ENCODE results near the gene CPNE7. TPM values are rescaled to one million over a fixed set of nuclear protein-coding genes. Genes with fewer than 3 reads are reported as not detected.

The CPNE7 gene
- total and polyA plus RNA-seq, 8 donors = 0.92 to 6.2 (median 1.8) TPM; not detected in 1

GRCh38 chr16:89636663-89637062 lies 61.1 kb downstream of the CPNE7 start:
- Histone ChIP-seq H3K27me3 (peaks cover 0 to 32% (median 4%) of the 10 kb centered on the region in 3 donors), H3K27ac (no peak overlapping the region), H3K36me3 (no peaks in the 10 kb centered on the region), H3K4me3 (no peak overlapping the region), H3K9me3 (no peaks in the 10 kb centered on the region), H3K4me1 (peaks cover 13 to 30% (median 26%) of the 10 kb centered on the region in 4 donors)
- TF ChIP-seq EP300 (IDR thresholded peaks at IDR 0.05) = no peak
- no peak for TF ChIP-seq POLR2AphosphoS5 (IDR thresholded peaks at IDR 0.05)
- TF ChIP-seq, protein P1, sequence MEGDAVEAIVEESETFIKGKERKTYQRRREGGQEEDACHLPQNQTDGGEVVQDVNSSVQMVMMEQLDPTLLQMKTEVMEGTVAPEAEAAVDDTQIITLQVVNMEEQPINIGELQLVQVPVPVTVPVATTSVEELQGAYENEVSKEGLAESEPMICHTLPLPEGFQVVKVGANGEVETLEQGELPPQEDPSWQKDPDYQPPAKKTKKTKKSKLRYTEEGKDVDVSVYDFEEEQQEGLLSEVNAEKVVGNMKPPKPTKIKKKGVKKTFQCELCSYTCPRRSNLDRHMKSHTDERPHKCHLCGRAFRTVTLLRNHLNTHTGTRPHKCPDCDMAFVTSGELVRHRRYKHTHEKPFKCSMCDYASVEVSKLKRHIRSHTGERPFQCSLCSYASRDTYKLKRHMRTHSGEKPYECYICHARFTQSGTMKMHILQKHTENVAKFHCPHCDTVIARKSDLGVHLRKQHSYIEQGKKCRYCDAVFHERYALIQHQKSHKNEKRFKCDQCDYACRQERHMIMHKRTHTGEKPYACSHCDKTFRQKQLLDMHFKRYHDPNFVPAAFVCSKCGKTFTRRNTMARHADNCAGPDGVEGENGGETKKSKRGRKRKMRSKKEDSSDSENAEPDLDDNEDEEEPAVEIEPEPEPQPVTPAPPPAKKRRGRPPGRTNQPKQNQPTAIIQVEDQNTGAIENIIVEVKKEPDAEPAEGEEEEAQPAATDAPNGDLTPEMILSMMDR (IDR thresholded peaks at IDR 0.05) = no peak
- TF ChIP-seq POLR2A (IDR thresholded peaks at IDR 0.05) = no peak
- WGBS, 5 donors = 70 to 89% (median 73%) methylated on average over 8 to 12 of the region's 12 CpGs
- intact Hi-C loops (cut with DNase I; ENCODE audit: low total_unique reads) = no loop called here
- no peak for DNase-seq

DNA sequence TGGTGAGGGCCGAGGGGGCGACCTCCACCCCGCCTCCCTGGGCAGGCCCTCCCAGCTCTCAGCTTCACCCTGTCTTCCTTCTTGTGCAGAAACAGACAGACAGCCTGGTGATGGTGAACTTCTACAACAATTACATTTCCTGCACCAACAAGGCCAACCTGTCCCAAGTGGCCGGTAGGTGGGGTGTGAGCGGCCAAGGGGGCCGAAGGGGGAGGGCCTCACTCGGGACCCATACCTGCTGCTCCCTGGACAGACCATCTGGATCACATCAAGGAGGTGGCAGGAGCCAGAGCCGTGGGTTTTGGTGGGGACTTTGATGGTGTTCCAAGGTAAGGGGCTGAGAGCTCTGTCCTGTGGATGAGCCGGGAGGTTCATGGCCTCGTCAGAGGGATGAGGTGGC lies 61.8 kb downstream of the CPNE7 start:
- peaks cover 11 to 29% (median 25%) of the 10 kb centered on the region in 4 donors for H3K4me1 ChIP-seq
- H3K36me3 ChIP-seq = no peaks in the 10 kb centered on the region
- no peaks in the 10 kb centered on the region for H3K9me3 ChIP-seq
- H3K27me3 ChIP-seq = peaks cover 0 to 25% (median 4%) of the 10 kb centered on the region in 3 donors
- intact Hi-C loops (cut with DNase I; ENCODE audit: low total_unique reads) = no loop called here
- 64 to 76% (median 65%) methylated on average over 4 to 10 of the region's 10 CpGs for WGBS, 5 donors
- no peak overlapping the region for H3K4me3 ChIP-seq
- TF ChIP-seq POLR2A (IDR thresholded peaks at IDR 0.05) = no peak
- TF ChIP-seq POLR2AphosphoS5 (IDR thresholded peaks at IDR 0.05) = no peak
- no peak for TF ChIP-seq EP300 (IDR thresholded peaks at IDR 0.05)
- H3K27ac ChIP-seq = no peak overlapping the region
- no peak for DNase-seq

DNA sequence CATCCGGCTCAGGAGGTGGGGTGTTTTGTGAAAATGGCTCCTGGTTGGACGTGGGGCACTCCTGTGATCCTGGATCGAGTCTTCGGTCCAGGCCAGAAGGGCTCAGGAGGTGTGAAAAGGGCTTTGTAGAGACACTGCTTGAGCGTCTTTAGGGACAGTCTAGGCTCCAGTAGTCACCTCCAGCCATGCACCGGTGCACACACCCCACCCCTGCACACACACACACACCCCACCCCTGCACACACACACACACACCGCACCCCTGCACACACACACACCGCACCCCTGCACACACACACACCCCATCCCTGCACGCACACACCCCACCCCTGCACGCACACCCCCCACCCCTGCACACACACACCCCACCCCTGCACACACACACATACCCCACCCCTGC lies 62.9 kb downstream of the CPNE7 start:
- WGBS, 5 donors = 58 to 74% (median 62%) methylated on average over 4 to 10 of the region's 10 CpGs
- no peaks in the 10 kb centered on the region for H3K9me3 ChIP-seq
- no peak for DNase-seq
- H3K27ac ChIP-seq = no peak overlapping the region
- TF ChIP-seq POLR2AphosphoS5 (IDR thresholded peaks at IDR 0.05) = no peak
- TF ChIP-seq, protein P1 (IDR thresholded peaks at IDR 0.05) = no peak
- TF ChIP-seq POLR2A (IDR thresholded peaks at IDR 0.05) = no peak
- TF ChIP-seq EP300 (IDR thresholded peaks at IDR 0.05) = no peak
- intact Hi-C loops (cut with DNase I; ENCODE audit: low total_unique reads) = no loop called here
- H3K36me3 ChIP-seq = no peaks in the 10 kb centered on the region
- peaks cover 8 to 22% (median 18%) of the 10 kb centered on the region in 4 donors for H3K4me1 ChIP-seq
- peaks cover 0 to 14% (median 0%) of the 10 kb centered on the region in 3 donors for H3K27me3 ChIP-seq
- H3K4me3 ChIP-seq = no peak overlapping the region

DNA sequence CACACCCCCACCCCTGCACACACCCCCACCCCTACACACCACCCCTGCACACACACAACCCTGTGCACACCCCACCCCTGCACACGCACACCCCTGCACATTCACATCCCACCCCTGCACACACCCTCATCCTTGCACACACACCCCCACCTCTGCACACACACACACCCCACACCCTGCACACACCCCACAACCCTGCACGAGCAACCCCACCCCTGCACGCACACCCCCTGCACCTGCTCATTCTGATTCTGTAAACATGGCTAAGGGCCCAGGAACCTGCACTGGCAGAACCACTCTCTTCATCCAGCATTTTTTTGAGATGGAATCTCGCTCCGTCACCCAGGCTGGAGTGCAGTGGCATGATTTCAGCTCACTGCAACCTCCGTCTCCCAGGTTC lies 63.8 kb downstream of the CPNE7 start:
- H3K27ac ChIP-seq = no peak overlapping the region
- no peaks in the 10 kb centered on the region for H3K9me3 ChIP-seq
- H3K27me3 ChIP-seq = peaks cover 0 to 10% (median 0%) of the 10 kb centered on the region in 3 donors
- peaks cover under 1 to 7% (median 4%) of the 10 kb centered on the region in 4 donors for H3K36me3 ChIP-seq
- intact Hi-C loops (cut with DNase I; ENCODE audit: low total_unique reads) = no loop called here
- TF ChIP-seq POLR2AphosphoS5 (IDR thresholded peaks at IDR 0.05) (no peak), POLR2A (IDR thresholded peaks at IDR 0.05) (no peak), EP300 (IDR thresholded peaks at IDR 0.05) (no peak)
- TF ChIP-seq, protein P1 (IDR thresholded peaks at IDR 0.05) = no peak
- 31 to 56% (median 40%) methylated on average over 5 to 6 of the region's 6 CpGs for WGBS, 5 donors
- DNase-seq = no peak
- no peak overlapping the region for H3K4me3 ChIP-seq
- H3K4me1 ChIP-seq = peaks cover 8 to 22% (median 18%) of the 10 kb centered on the region in 4 donors

DNA sequence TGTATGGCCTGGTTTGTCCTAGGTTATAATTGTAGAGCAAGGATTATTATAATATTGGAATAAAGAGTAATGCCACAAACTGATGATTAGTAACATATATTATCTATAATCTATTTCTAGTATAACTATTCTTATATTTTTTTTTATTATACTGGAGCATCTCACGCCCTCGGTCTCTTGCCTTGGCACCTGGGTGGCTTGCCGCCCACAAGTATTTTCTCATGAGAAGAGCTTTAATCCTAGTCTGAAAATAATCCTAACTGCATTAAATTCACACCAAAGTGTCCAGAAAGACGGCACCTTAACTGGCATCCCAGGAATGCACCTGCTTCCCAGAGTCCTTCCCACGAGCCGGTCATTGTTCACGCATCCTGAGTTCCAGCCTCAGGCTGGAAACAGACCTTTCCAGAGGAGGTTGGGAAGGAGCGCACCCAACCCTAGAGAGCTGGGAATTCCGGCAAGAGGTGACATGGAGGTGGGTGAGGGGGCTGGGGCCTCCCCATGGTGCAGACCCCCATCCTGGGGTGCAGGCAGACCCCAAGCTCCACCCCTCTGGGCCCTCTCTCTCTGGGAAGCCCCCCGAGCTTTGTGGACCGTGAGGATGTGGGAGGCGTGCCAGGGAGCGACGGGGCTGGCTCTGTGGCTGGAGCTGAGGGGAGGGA lies 66.0 kb downstream of the CPNE7 start:
- H3K4me1 ChIP-seq = peaks cover 8 to 22% (median 18%) of the 10 kb centered on the region in 4 donors
- 26 to 55% (median 44%) methylated on average over 14 of the region's 14 CpGs for WGBS, 5 donors
- DNase-seq = no peak
- no peaks in the 10 kb centered on the region for H3K9me3 ChIP-seq
- peaks cover 22 to 29% (median 26%) of the 10 kb centered on the region in 4 donors for H3K36me3 ChIP-seq
- TF ChIP-seq, protein P1 (IDR thresholded peaks at IDR 0.05) = peak in 1 of 7 experiments; percentile 2
- no peak for TF ChIP-seq EP300 (IDR thresholded peaks at IDR 0.05)
- TF ChIP-seq POLR2AphosphoS5 (IDR thresholded peaks at IDR 0.05) = no peak
- no peak for TF ChIP-seq POLR2A (IDR thresholded peaks at IDR 0.05)
- H3K27ac ChIP-seq = no peak overlapping the region
- intact Hi-C loops (cut with DNase I; ENCODE audit: low total_unique reads) = loop anchor here (10.0 kb wide), 1 partner anchor 67 kb away; the partner anchor contains the start of gene CPNE7
- peaks cover 0 to 10% (median 0%) of the 10 kb centered on the region in 3 donors for H3K27me3 ChIP-seq
- peak overlapping the region in 2 of 4 donors; percentile 35 to 37 for H3K4me3 ChIP-seq
